ENCODE measurements around the gene ZFHX3.
A peak's percentile ranks its signal among the peaks of the same experiment; 100 is the strongest.
"Not testable (repeated sequence)": the region's sequence is repeated elsewhere in the genome, so short reads cannot be mapped to it uniquely, and the experiment has no call there.

Gene ZFHX3

GRCh38 chr16:73000907-73001521 lies 46.9 kb downstream of the ZFHX3 start:
- no peak overlapping the region for H3K4me3 Mint-ChIP-seq
- no peak for ATAC-seq (replicated peaks)
- H3K9me3 Mint-ChIP-seq, result peaks cover 0 to 9% of the 10 kb centered on the region in 2 donors
- H3K27ac Mint-ChIP-seq, result no peak overlapping the region
- peaks cover 4 to 7% of the 10 kb centered on the region in 2 donors for H3K4me1 Mint-ChIP-seq
- no peaks in the 10 kb centered on the region for H3K27me3 Mint-ChIP-seq
- peaks cover 3 to 17% of the 10 kb centered on the region in 2 donors for H3K36me3 Mint-ChIP-seq
- DNase-seq, result no peak

- ATAC-seq (replicated peaks), result no peak
- peaks cover 0 to 9% of the 10 kb centered on the region in 2 donors for H3K9me3 Mint-ChIP-seq
- no peak overlapping the region for H3K27ac Mint-ChIP-seq
- no peak overlapping the region for H3K4me3 Mint-ChIP-seq
- no peaks in the 10 kb centered on the region for H3K27me3 Mint-ChIP-seq
- no peak for DNase-seq
- H3K4me1 Mint-ChIP-seq, result peaks cover 4 to 7% of the 10 kb centered on the region in 2 donors
- H3K36me3 Mint-ChIP-seq, result peaks cover 3 to 17% of the 10 kb centered on the region in 2 donors
Observed at GRCh38 chr16:73000020-73000906, 47.7 kb downstream of the ZFHX3 start.

- H3K27ac Mint-ChIP-seq, result no peak overlapping the region
- H3K36me3 Mint-ChIP-seq, result peaks cover 3 to 17% of the 10 kb centered on the region in 2 donors
- H3K4me3 Mint-ChIP-seq, result no peak overlapping the region
- H3K27me3 Mint-ChIP-seq, result no peaks in the 10 kb centered on the region
- peaks cover 4 to 7% of the 10 kb centered on the region in 2 donors for H3K4me1 Mint-ChIP-seq
- H3K9me3 Mint-ChIP-seq, result peaks cover 0 to 9% of the 10 kb centered on the region in 2 donors
- no peak for DNase-seq
- no peak for ATAC-seq (replicated peaks)
Observed at GRCh38 chr16:72999541-73000019, 48.3 kb downstream of the ZFHX3 start.

GRCh38 chr16:72997141-72997542 lies 50.8 kb downstream of the ZFHX3 start:
- Mint-ChIP-seq H3K9me3 (peaks cover 0 to 9% of the 10 kb centered on the region in 2 donors), H3K27ac (no peak overlapping the region), H3K27me3 (no peaks in the 10 kb centered on the region), H3K36me3 (peaks cover 3 to 15% of the 10 kb centered on the region in 2 donors), H3K4me3 (no peak overlapping the region), H3K4me1 (peaks cover 4 to 7% of the 10 kb centered on the region in 2 donors)
- ATAC-seq (replicated peaks) (no peak), DNase-seq (no peak)

- ATAC-seq (replicated peaks) (no peak), DNase-seq (no peak)
- H3K27me3 Mint-ChIP-seq, result no peaks in the 10 kb centered on the region
- peaks cover 3 to 13% of the 10 kb centered on the region in 2 donors for H3K36me3 Mint-ChIP-seq
- peaks cover 0 to 9% of the 10 kb centered on the region in 2 donors for H3K9me3 Mint-ChIP-seq
- H3K4me1 Mint-ChIP-seq, result peaks cover 4 to 7% of the 10 kb centered on the region in 2 donors
- H3K4me3 Mint-ChIP-seq, result no peak overlapping the region
- H3K27ac Mint-ChIP-seq, result no peak overlapping the region
Observed at GRCh38 chr16:72996291-72997062, 51.5 kb downstream of the ZFHX3 start.

GRCh38 chr16:72995882-72996270 lies 52.1 kb downstream of the ZFHX3 start:
- H3K4me1 Mint-ChIP-seq; H3K9me3 Mint-ChIP-seq; DNase-seq; H3K27ac Mint-ChIP-seq; H3K4me3 Mint-ChIP-seq; H3K27me3 Mint-ChIP-seq; ATAC-seq (replicated peaks): not testable (repeated sequence)
- H3K36me3 Mint-ChIP-seq, result peaks cover 3 to 11% of the 10 kb centered on the region in 2 donors

- no peak overlapping the region for H3K27ac Mint-ChIP-seq
- no peak overlapping the region for H3K4me3 Mint-ChIP-seq
- DNase-seq (no peak), ATAC-seq (replicated peaks) (peak in 1 of 2 donors; percentile 56)
- no peaks in the 10 kb centered on the region for H3K9me3 Mint-ChIP-seq
- no peaks in the 10 kb centered on the region for H3K27me3 Mint-ChIP-seq
- H3K4me1 Mint-ChIP-seq, result peaks cover 5 to 8% of the 10 kb centered on the region in 2 donors
- H3K36me3 Mint-ChIP-seq, result peaks cover 0 to 5% of the 10 kb centered on the region in 2 donors
Observed at GRCh38 chr16:72995151-72995881, 52.6 kb downstream of the ZFHX3 start.

- no peaks in the 10 kb centered on the region for H3K36me3 Mint-ChIP-seq
- H3K27ac Mint-ChIP-seq, result no peak overlapping the region
- ATAC-seq (replicated peaks) (no peak), DNase-seq (no peak)
- H3K9me3 Mint-ChIP-seq, result no peaks in the 10 kb centered on the region
- peaks cover 6 to 13% of the 10 kb centered on the region in 2 donors for H3K4me1 Mint-ChIP-seq
- H3K4me3 Mint-ChIP-seq, result no peak overlapping the region
- no peaks in the 10 kb centered on the region for H3K27me3 Mint-ChIP-seq
Observed at GRCh38 chr16:72992142-72992601, 55.8 kb downstream of the ZFHX3 start.

GRCh38 chr16:72991644-72992043 lies 56.3 kb downstream of the ZFHX3 start:
- Mint-ChIP-seq H3K36me3 (no peaks in the 10 kb centered on the region), H3K4me3 (no peak overlapping the region), H3K27me3 (no peaks in the 10 kb centered on the region), H3K27ac (no peak overlapping the region), H3K4me1 (peaks cover 6 to 13% of the 10 kb centered on the region in 2 donors), H3K9me3 (no peaks in the 10 kb centered on the region)
- DNase-seq (no peak), ATAC-seq (replicated peaks) (no peak)

GRCh38 chr16:72991211-72991610 lies 56.7 kb downstream of the ZFHX3 start:
- Mint-ChIP-seq H3K9me3 (no peaks in the 10 kb centered on the region), H3K4me3 (no peak overlapping the region), H3K4me1 (peaks cover 6 to 13% of the 10 kb centered on the region in 2 donors), H3K27ac (no peak overlapping the region), H3K36me3 (no peaks in the 10 kb centered on the region), H3K27me3 (no peaks in the 10 kb centered on the region)
- ATAC-seq (replicated peaks) (no peak), DNase-seq (no peak)

GRCh38 chr16:72990571-72990970 lies 57.4 kb downstream of the ZFHX3 start:
- Mint-ChIP-seq H3K4me1 (peaks cover 6 to 13% of the 10 kb centered on the region in 2 donors), H3K36me3 (no peaks in the 10 kb centered on the region), H3K27me3 (no peaks in the 10 kb centered on the region), H3K9me3 (no peaks in the 10 kb centered on the region), H3K4me3 (no peak overlapping the region), H3K27ac (no peak overlapping the region)
- ATAC-seq (replicated peaks) (no peak), DNase-seq (no peak)

- Mint-ChIP-seq H3K27ac (no peak overlapping the region), H3K4me1 (peaks cover 6 to 13% of the 10 kb centered on the region in 2 donors), H3K27me3 (no peaks in the 10 kb centered on the region), H3K36me3 (no peaks in the 10 kb centered on the region), H3K9me3 (no peaks in the 10 kb centered on the region), H3K4me3 (peak overlapping the region in 1 of 2 donors; percentile 26)
- ATAC-seq (replicated peaks) (peak; percentile 29 to 59), DNase-seq (no peak)
Observed at GRCh38 chr16:72989579-72990551, 58.1 kb downstream of the ZFHX3 start.

GRCh38 chr16:72989203-72989578 lies 58.7 kb downstream of the ZFHX3 start:
- not testable (repeated sequence) for H3K4me3 Mint-ChIP-seq; ATAC-seq (replicated peaks); DNase-seq; H3K27me3 Mint-ChIP-seq; H3K9me3 Mint-ChIP-seq; H3K27ac Mint-ChIP-seq; H3K36me3 Mint-ChIP-seq
- H3K4me1 Mint-ChIP-seq, result peaks cover 6 to 13% of the 10 kb centered on the region in 2 donors
